ENCODE results near the gene PNLIP.

The PNLIP gene

GRCh38 chr10:116548301-116548700 is 2.6 kb downstream of the PNLIP start:
- Mint-ChIP-seq H3K27ac (no peak overlapping the region), H3K4me1 (no peaks in the 10 kb centered on the region), H3K27me3 (peaks cover 1% of the 10 kb centered on the region), H3K4me3 (no peak overlapping the region), H3K9me3 (peaks cover 1% of the 10 kb centered on the region), H3K36me3 (no peaks in the 10 kb centered on the region)
- ATAC-seq (ENCODE audit: low read depth) (no peak), DNase-seq (ENCODE audit: low spot score in 2 of 2) (no peak)

DNA sequence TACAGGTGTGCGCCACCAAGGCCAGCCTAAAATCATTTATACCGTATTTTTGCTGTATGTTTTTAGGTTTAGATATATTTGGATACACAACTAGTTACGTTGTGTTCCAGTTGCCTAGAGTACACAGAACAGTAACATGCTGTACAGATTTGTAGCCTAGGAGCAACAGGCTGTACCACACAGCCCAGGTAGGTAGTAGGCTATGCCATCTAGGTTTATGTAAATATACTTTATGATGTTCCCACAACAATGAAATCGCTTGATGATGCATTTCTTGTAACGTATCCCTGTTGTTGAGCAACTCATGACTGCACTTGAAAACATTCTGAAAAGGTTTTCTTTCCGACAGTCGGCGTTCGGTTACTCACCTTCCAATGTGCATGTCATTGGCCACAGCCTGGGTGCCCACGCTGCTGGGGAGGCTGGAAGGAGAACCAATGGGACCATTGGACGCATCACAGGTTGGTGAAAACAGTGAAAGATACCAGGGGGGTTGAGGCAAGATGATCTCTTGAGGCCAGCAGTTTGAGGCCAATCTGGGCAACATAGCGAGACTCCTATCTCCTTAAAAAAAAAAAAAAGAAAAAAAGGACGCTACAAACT is 7.7 kb downstream of the PNLIP start:
- Mint-ChIP-seq H3K4me1 (no peaks in the 10 kb centered on the region), H3K27ac (no peak overlapping the region), H3K4me3 (no peak overlapping the region), H3K9me3 (no peaks in the 10 kb centered on the region), H3K27me3 (no peaks in the 10 kb centered on the region), H3K36me3 (no peaks in the 10 kb centered on the region)
- DNase-seq (ENCODE audit: low spot score in 2 of 2): no peak
- no peak for ATAC-seq (ENCODE audit: low read depth)

GRCh38 chr10:116554628-116555027 is 8.9 kb downstream of the PNLIP start:
- Mint-ChIP-seq H3K4me3 (no peak overlapping the region), H3K4me1 (no peaks in the 10 kb centered on the region), H3K36me3 (no peaks in the 10 kb centered on the region), H3K27ac (no peak overlapping the region), H3K9me3 (no peaks in the 10 kb centered on the region), H3K27me3 (no peaks in the 10 kb centered on the region)
- no peak for ATAC-seq (ENCODE audit: low read depth)
- no peak for DNase-seq (ENCODE audit: low spot score in 2 of 2)

GRCh38 chr10:116555880-116556279 is 10.1 kb downstream of the PNLIP start:
- no peak for ATAC-seq (ENCODE audit: low read depth)
- Mint-ChIP-seq H3K9me3 (no peaks in the 10 kb centered on the region), H3K27ac (no peak overlapping the region), H3K4me3 (no peak overlapping the region), H3K36me3 (no peaks in the 10 kb centered on the region), H3K4me1 (no peaks in the 10 kb centered on the region), H3K27me3 (no peaks in the 10 kb centered on the region)
- no peak for DNase-seq (ENCODE audit: low spot score in 2 of 2)

DNA sequence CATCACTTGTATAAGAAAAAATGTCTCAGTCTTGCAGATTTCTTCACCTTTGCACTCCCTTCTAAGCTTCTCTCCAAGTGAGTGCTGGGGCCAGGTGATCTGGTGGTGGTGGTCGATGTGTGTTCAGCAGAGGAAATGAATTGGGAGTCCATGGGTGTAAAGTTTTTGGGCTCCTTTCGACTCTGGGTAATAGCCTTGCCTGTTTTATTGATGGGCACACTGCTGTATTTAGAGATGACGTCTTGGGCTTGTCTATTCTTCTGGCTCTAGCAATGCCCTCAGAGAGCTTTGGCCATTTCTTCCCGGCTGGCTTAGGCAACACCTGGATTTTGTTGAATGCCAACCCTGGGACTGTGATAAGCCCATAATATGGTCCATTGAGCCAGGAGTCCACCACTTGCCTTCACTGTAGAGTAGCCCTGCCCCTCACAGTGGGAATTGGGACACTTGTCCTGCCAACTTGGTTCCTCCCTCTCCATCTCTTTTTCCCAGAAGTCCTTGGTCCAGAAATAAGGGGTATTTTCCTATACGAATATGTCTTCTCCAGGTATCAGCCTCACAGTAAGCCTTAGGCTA is 11.7 kb downstream of the PNLIP start:
- Mint-ChIP-seq H3K9me3 (no peaks in the 10 kb centered on the region), H3K27me3 (no peaks in the 10 kb centered on the region), H3K36me3 (no peaks in the 10 kb centered on the region), H3K27ac (no peak overlapping the region), H3K4me1 (no peaks in the 10 kb centered on the region), H3K4me3 (no peak overlapping the region)
- no peak for ATAC-seq (ENCODE audit: low read depth)
- DNase-seq (ENCODE audit: low spot score in 2 of 2): no peak

DNA sequence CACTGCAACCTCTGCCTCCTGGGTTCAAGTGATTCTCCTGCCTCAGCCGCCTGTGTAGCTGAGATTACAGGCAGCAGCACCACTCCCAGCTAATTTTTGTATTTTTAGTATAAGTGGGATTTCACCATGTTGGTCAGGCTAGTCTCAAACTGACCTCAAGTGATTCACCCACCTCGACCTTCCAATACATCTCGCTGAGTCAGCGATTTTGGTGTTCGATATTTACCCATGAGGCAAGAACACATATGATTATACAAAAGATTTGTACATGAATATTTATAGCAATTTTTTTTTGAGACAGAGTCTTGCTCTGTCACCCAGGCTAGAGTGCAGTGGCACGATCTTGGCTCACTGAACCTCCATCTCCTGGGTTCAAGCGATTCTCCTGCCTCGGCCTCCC is 19.8 kb downstream of the PNLIP start:
- Mint-ChIP-seq H3K4me1 (no peaks in the 10 kb centered on the region), H3K9me3 (peaks cover 4% of the 10 kb centered on the region), H3K27ac (no peak overlapping the region), H3K36me3 (no peaks in the 10 kb centered on the region), H3K4me3 (no peak overlapping the region), H3K27me3 (no peaks in the 10 kb centered on the region)
- ATAC-seq (ENCODE audit: low read depth) (no peak), DNase-seq (ENCODE audit: low spot score in 2 of 2) (no peak)

GRCh38 chr10:116566932-116567331 is 21.2 kb downstream of the PNLIP start:
- ATAC-seq (ENCODE audit: low read depth) (no peak), DNase-seq (ENCODE audit: low spot score in 2 of 2) (no peak)
- H3K36me3 Mint-ChIP-seq: no peaks in the 10 kb centered on the region
- H3K4me3 Mint-ChIP-seq: no peak overlapping the region
- H3K27ac Mint-ChIP-seq: no peak overlapping the region
- peaks cover 4% of the 10 kb centered on the region for H3K9me3 Mint-ChIP-seq
- no peaks in the 10 kb centered on the region for H3K27me3 Mint-ChIP-seq
- H3K4me1 Mint-ChIP-seq: no peaks in the 10 kb centered on the region

DNA sequence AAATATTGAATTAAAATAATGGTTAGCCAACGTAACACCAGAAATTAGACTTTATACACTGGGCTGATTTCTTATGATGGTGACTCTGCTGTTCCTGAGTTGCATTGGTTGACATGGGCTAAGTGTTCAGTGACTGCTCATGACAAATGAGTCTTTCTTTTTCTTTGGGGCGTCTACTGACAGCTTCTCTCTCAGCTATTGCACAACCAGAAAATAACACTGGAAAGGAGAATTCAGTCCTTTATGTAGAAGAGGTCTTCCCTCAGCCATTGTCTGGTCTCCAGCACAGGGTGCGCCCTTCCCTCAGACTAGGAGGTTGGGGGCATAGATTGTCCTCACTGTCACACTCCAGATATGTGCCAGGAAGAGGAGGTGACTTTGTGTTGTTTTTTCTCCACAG is 21.6 kb downstream of the PNLIP start:
- H3K4me3 Mint-ChIP-seq: no peak overlapping the region
- H3K36me3 Mint-ChIP-seq: no peaks in the 10 kb centered on the region
- H3K27me3 Mint-ChIP-seq: no peaks in the 10 kb centered on the region
- no peak for DNase-seq (ENCODE audit: low spot score in 2 of 2)
- H3K9me3 Mint-ChIP-seq: peaks cover 4% of the 10 kb centered on the region
- no peak for ATAC-seq (ENCODE audit: low read depth)
- no peaks in the 10 kb centered on the region for H3K4me1 Mint-ChIP-seq
- no peak overlapping the region for H3K27ac Mint-ChIP-seq

- Mint-ChIP-seq H3K36me3 (no peaks in the 10 kb centered on the region), H3K27ac (no peak overlapping the region), H3K4me1 (no peaks in the 10 kb centered on the region), H3K9me3 (peaks cover 1% of the 10 kb centered on the region), H3K27me3 (no peaks in the 10 kb centered on the region), H3K4me3 (no peak overlapping the region)
- DNase-seq (ENCODE audit: low spot score in 2 of 2): no peak
- ATAC-seq (ENCODE audit: low read depth): no peak
These were observed 29.1 kb downstream of the PNLIP start for GRCh38 chr10:116574797-116575196.

DNA sequence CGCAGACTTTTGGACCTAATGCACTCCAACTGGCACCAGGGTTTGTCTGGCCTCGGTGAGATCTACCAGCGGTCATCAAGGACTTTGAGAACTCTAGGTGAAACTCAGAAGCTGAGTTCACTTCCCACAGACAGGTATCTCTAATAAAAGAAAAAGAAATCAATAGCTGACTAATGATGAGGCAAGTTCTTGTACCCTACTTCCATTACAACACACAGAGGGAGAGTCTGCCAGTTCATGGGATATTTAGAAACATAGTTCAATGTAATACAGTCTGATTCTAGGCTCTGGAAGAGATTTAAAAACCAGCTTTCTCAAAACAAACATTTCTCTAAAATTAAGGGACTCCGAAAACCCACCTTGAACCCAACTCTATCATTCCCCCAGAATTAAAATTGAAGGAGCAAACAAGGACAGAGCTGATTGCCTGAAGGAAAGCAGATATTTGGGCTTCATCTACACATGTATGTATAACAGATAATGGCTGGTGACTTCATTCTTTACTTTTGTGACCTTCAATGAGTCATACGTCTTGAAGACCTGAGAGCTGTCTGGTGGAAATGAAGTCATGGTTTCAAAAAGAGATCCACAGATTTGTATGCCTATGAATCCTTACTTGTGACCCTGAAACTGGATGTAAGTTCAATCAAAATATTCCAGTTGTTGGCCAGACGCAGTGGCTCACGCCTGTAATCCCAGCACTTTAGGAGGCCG is 42.3 kb downstream of the PNLIP start:
- Mint-ChIP-seq H3K27me3 (no peaks in the 10 kb centered on the region), H3K27ac (no peak overlapping the region), H3K9me3 (peaks cover 2% of the 10 kb centered on the region), H3K4me1 (no peaks in the 10 kb centered on the region), H3K4me3 (no peak overlapping the region), H3K36me3 (no peaks in the 10 kb centered on the region)
- ATAC-seq (ENCODE audit: low read depth) (no peak), DNase-seq (ENCODE audit: low spot score in 2 of 2) (no peak)

GRCh38 chr10:116588995-116589394 is 43.3 kb downstream of the PNLIP start:
- H3K4me3 Mint-ChIP-seq: no peak overlapping the region

GRCh38 chr10:116589926-116590325 is 44.2 kb downstream of the PNLIP start:
- no peaks in the 10 kb centered on the region for H3K4me1 Mint-ChIP-seq
- no peaks in the 10 kb centered on the region for H3K36me3 Mint-ChIP-seq
- no peak overlapping the region for H3K27ac Mint-ChIP-seq
- H3K9me3 Mint-ChIP-seq: peaks cover 2% of the 10 kb centered on the region
- no peak for DNase-seq (ENCODE audit: low spot score in 2 of 2)
- H3K4me3 Mint-ChIP-seq: no peak overlapping the region
- H3K27me3 Mint-ChIP-seq: no peaks in the 10 kb centered on the region
- no peak for ATAC-seq (ENCODE audit: low read depth)

More at GRCh38 chr10:116588995-116589394, 43.3 kb downstream of the PNLIP start:
- DNase-seq (ENCODE audit: low spot score in 2 of 2): no peak
- ATAC-seq (ENCODE audit: low read depth): no peak
- H3K4me1 Mint-ChIP-seq: no peaks in the 10 kb centered on the region
- peaks cover 2% of the 10 kb centered on the region for H3K9me3 Mint-ChIP-seq
- no peaks in the 10 kb centered on the region for H3K36me3 Mint-ChIP-seq
- H3K27me3 Mint-ChIP-seq: no peaks in the 10 kb centered on the region
- no peak overlapping the region for H3K27ac Mint-ChIP-seq

DNA sequence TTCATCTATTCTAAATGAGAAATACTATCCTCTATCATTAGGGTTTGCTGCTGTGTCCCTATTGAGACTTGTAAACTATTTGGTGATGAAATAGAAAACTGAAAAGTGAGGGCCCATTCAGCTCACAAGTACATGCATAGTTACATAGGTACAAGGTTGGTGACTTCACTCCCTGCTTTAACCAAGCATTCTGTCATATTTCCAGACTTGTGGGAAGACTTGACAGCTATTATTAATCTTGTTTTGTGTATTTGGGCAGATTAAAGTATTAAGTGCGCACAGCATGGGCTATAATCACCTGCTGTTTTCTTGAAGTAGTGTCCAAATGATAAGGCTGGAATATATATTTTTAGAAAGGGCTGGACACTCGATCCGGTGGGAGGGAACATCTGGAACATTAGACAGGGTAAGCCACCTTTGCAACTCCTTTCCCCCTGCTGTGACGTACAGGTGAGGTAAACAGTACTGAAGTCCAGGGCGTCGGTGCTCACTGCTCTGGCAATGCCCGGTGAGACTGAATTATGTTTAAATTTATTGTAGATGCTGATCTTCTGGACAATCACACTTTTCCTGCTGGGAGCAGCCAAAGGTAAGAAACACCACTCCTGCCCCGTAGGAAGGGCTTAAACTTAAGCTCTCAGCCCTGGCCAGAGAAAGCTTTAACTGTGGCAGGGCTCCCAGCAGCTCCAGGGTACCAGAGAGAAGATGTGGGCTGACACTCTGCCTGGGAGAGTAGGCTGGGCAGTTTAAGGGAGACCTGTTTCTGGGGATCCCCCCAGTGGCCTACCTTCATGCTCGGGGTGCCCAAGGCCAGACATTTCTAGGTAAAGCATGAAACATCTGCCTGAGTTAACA is 45.1 kb downstream of the PNLIP start, which contains the start of gene PNLIPRP1:
PNLIPRP1 (plus strand) TSS at position 370 of the 855 bp plus-strand sequence; CDS start at position 541, 171 bp downstream.
- DNase-seq (ENCODE audit: low spot score in 2 of 2) (no peak), ATAC-seq (ENCODE audit: low read depth) (no peak)
- Mint-ChIP-seq H3K4me1 (no peaks in the 10 kb centered on the region), H3K36me3 (no peaks in the 10 kb centered on the region), H3K27ac (no peak within 1 kb of the TSS), H3K4me3 (no peak within 1 kb of the TSS), H3K27me3 (no peaks in the 10 kb centered on the region), H3K9me3 (peaks cover 2% of the 10 kb centered on the region)

DNA sequence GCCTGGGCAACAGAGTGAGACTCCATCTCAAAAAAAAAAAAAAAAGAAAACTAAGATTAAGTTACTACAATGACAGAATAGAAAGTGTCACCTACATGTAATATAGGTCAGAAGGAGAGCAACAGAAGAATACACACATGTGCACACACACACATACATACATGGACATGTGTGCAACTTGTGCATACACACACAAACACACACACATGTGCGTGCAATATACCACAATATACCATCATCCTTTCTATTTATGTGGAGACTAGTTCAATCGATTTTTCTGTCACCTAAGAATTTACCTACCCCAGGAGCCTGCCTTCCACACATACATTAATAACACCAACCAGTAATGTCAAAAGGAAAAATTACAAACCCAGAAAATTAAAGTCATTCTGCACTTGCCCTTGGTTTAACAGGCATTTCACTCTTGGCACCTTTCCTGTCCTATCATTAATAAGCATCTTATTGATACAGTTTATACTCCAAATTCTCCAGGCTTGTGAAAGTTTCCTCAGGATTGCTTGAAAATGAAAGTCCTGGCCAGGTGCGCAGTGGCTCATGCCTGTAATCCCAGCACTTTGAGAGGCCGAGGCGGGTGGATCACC is 47.5 kb downstream of the PNLIP start:
- H3K27me3 Mint-ChIP-seq: no peaks in the 10 kb centered on the region
- DNase-seq (ENCODE audit: low spot score in 2 of 2): no peak
- no peak for ATAC-seq (ENCODE audit: low read depth)
- no peaks in the 10 kb centered on the region for H3K9me3 Mint-ChIP-seq
- H3K4me1 Mint-ChIP-seq: no peaks in the 10 kb centered on the region
- H3K4me3 Mint-ChIP-seq: no peak overlapping the region
- H3K36me3 Mint-ChIP-seq: no peaks in the 10 kb centered on the region
- H3K27ac Mint-ChIP-seq: no peak overlapping the region

Data from memory B cell (primary cell).